Ovary (tissue), 3 donors: ENCODE data around the gene CYP19A1.

Experiments used
- CTCF ChIP-seq, 3 donors: fragments of 450-650 bp in 2 of 3; fragments of 200-600 bp in 1 of 3; IDR thresholded peaks; one replicate each; pipeline versions ENCODE4 v1.5.1 to v1.8.0; 2016 to 2022; ENCODE audit warnings: antibody characterized with exemption in 3 of 3, mild to moderate bottlenecking in 1 of 3
- EP300 ChIP-seq: sonication (generic); formaldehyde crosslinking; IDR thresholded peaks from one replicate; pipeline ENCODE4 v1.6.1; 2017; ENCODE audit warnings: antibody characterized with exemption
- POLR2A ChIP-seq: fragments of 450-650 bp; IDR thresholded peaks from one replicate; pipeline ENCODE4 v1.6.1; 2017; ENCODE audit warnings: antibody characterized with exemption, mild to moderate bottlenecking, moderate library complexity
- donor health status: DM: no; HTN: no; CAD: no.

DNA sequence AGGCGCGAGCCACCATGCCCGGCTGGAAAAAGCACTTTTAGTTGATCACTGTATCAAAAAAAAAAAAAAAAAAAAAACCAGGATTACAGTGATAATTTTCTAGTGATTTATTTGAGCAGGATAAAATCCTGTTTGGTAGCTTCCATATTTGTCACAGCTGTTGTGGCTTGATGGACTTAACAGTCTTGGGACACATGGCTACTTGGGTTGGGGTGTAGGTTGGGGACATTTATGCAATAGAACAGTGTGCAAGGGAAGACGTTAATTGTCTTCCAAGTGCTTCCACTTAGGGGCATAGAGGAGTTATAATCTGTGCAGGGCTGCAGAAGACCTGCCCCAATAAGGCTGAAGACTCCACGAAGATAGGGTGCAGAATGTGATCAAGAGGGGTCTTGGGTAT is 136.8 kb downstream of the CYP19A1 start:
- TF ChIP-seq CTCF (IDR thresholded peaks at IDR 0.05) (no peak), POLR2A (no peak), EP300 (no peak)
